ENCODE measurements around the gene CFL1. TPM values are rescaled to one million over a fixed set of nuclear protein-coding genes. Genes with fewer than 3 reads are reported as not detected.

Gene CFL1
- total and polyA plus RNA-seq, 10 of the 15 experiments (the other 5 are each of a cell fraction or from before 2014, with no cell fraction given), result 164 to 2,994 (median 1,500) TPM

GRCh38 chr11:65860278-65861164 is 2.5 kb upstream of the CFL1 start, which contains the start of gene MUS81 (continued):
- TF ChIP-seq PKNOX1 (IDR thresholded peaks at IDR 0.05) (peak; percentile 94), ATF3 (IDR thresholded peaks at IDR 0.05; ENCODE audit: borderline replicate concordance, extremely low read depth, low read depth, low read length) (no peak), MTA2 (IDR thresholded peaks at IDR 0.05; ENCODE audit: low read depth) (no peak), RFX5 (IDR thresholded peaks at IDR 0.05; ENCODE audit: low read depth, low read length) (0 out of 2 replicates have a peak, but pooled peaks have one; percentile 14), MEF2B (IDR thresholded peaks at IDR 0.05; ENCODE audit: partially characterized antibody, poor library complexity, severe bottlenecking) (no peak), RCOR1 (conservative IDR thresholded peaks at IDR 0.05; ENCODE audit: low read depth, low read length) (0 out of 2 replicates have a peak, but pooled peaks have one; percentile 61), USF1 (IDR thresholded peaks at IDR 0.05; ENCODE audit: borderline replicate concordance, extremely low read length, insufficient read depth, low read depth, low read length) (no peak), ZNF207 (IDR thresholded peaks at IDR 0.05; ENCODE audit: borderline replicate concordance) (peak; percentile 8; the same call in 1 of the 2 replicates), SIN3A (IDR thresholded peaks at IDR 0.05; ENCODE audit: low read depth, low read length) (peak; percentile 76; the same call in 1 of the 2 replicates), NFIC (IDR thresholded peaks at IDR 0.05; ENCODE audit: low read depth, low read length) (no peak), HDGF (IDR thresholded peaks at IDR 0.05) (no peak), IRF5 (IDR thresholded peaks at IDR 0.05; ENCODE audit: borderline replicate concordance) (no peak), ELK1 (IDR thresholded peaks at IDR 0.05; ENCODE audit: low read depth, low read length) (peak; percentile 67), CHD4 (IDR thresholded peaks at IDR 0.05) (no peak), GABPA (IDR thresholded peaks at IDR 0.05; ENCODE audit: low read depth) (no peak), IKZF2 (IDR thresholded peaks at IDR 0.05) (peak; percentile 65 to 71), CEBPB (IDR thresholded peaks at IDR 0.05; ENCODE audit: borderline replicate concordance in 1 of 2, low read depth in 2 of 2, low read length in 2 of 2) (no peak), RUNX3 (IDR thresholded peaks at IDR 0.05; ENCODE audit: low read length) (no peak), NR2F1 (conservative IDR thresholded peaks at IDR 0.05) (peak; percentile 17; the same call in 1 of the 2 replicates), NKRF (conservative IDR thresholded peaks at IDR 0.05) (no peak; the same call in none of the 2 replicates), TCF3 (IDR thresholded peaks at IDR 0.05; ENCODE audit: borderline replicate concordance, insufficient read depth, low read depth, low read length) (0 out of 2 replicates have a peak, but pooled peaks have one; percentile 41), RB1 (IDR thresholded peaks at IDR 0.05; ENCODE audit: borderline replicate concordance) (peak; percentile 80; the same call in 1 of the 2 replicates), FOXK2 (IDR thresholded peaks at IDR 0.05) (no peak)

All from GM12878 (cell line).